ENCODE results near the gene PHACTR1.

GRCh38 chr6:13120483-13121482 lies 404.2 kb downstream of the PHACTR1 start:
- TF ChIP-seq CTCF (IDR thresholded peaks at IDR 0.05; ENCODE audit: insufficient read depth, low read depth, low read length), result no peak
- no peak for TF ChIP-seq EZH2 (IDR thresholded peaks at IDR 0.05; ENCODE audit: insufficient read depth, low read length)

All from astrocyte (in vitro differentiated cells and primary cell).